NK-92 treated with Interleukin-12 subunit alpha and Interleukin-12 subunit beta, amount 100 ng/mL, for 24 hours (cell line): ENCODE results near the gene S100A11.
A peak's percentile ranks its signal among the peaks of the same experiment; 100 is the strongest.

ENCODE experiments used
- DNase-seq: peaks from one replicate; lab custom pipeline; 2025; lab: John Stamatoyannopoulos, UW

The S100A11 gene

GRCh38 chr1:152039461-152039860 is 2.7 kb upstream of the S100A11 start:
- DNase-seq, result no peak

- no peak for DNase-seq
Measured at GRCh38 chr1:152038871-152039270, 2.1 kb upstream of the S100A11 start.

- DNase-seq, result no peak
Measured at GRCh38 chr1:152035539-152036266, 1.1 kb downstream of the S100A11 start.

- DNase-seq, result peak; percentile 53
Measured at GRCh38 chr1:152034654-152035538, 1.9 kb downstream of the S100A11 start.

- no peak for DNase-seq
Measured at GRCh38 chr1:152034324-152034653, 2.5 kb downstream of the S100A11 start.

- DNase-seq, result no peak
Measured at GRCh38 chr1:152029929-152030211, 6.9 kb downstream of the S100A11 start.

GRCh38 chr1:152029144-152029928 is 7.5 kb downstream of the S100A11 start:
- DNase-seq, result no peak

GRCh38 chr1:152026895-152027294 is 9.9 kb downstream of the S100A11 start:
- no peak for DNase-seq

GRCh38 chr1:152024223-152024622 is 12.6 kb downstream of the S100A11 start:
- DNase-seq, result no peak

- DNase-seq, result no peak
Measured at GRCh38 chr1:152023221-152023620, 13.6 kb downstream of the S100A11 start.

GRCh38 chr1:152022474-152022873 is 14.3 kb downstream of the S100A11 start:
- DNase-seq, result no peak

- no peak for DNase-seq
Measured at GRCh38 chr1:152021569-152021968, 15.2 kb downstream of the S100A11 start.

GRCh38 chr1:152020849-152021248 is 16.0 kb downstream of the S100A11 start:
- DNase-seq, result no peak

- no peak for DNase-seq
Measured at GRCh38 chr1:152018537-152018936, 18.3 kb downstream of the S100A11 start.

GRCh38 chr1:152015766-152016165 is 21.0 kb downstream of the S100A11 start:
- DNase-seq, result no peak

GRCh38 chr1:152014943-152015342 is 21.9 kb downstream of the S100A11 start:
- no peak for DNase-seq

GRCh38 chr1:152013664-152014237 is 23.1 kb downstream of the S100A11 start:
- peak; percentile 32 for DNase-seq

GRCh38 chr1:152009691-152010090 is 27.1 kb downstream of the S100A11 start:
- no peak for DNase-seq

- DNase-seq, result no peak
Measured at GRCh38 chr1:152007047-152007446, 29.8 kb downstream of the S100A11 start.

GRCh38 chr1:152005360-152005912 is 31.4 kb downstream of the S100A11 start:
- no peak for DNase-seq

- DNase-seq, result no peak
Measured at GRCh38 chr1:152003846-152004442, 32.9 kb downstream of the S100A11 start.

- peak; percentile 12 for DNase-seq
Measured at GRCh38 chr1:152002960-152003359, 33.8 kb downstream of the S100A11 start.
